ENCODE measurements around the gene OR4D2. TPM values are rescaled to one million over a fixed set of nuclear protein-coding genes. Genes with fewer than 3 reads are reported as not detected.

Gene OR4D2
- total RNA-seq, result not detected in 2 replicates

DNA sequence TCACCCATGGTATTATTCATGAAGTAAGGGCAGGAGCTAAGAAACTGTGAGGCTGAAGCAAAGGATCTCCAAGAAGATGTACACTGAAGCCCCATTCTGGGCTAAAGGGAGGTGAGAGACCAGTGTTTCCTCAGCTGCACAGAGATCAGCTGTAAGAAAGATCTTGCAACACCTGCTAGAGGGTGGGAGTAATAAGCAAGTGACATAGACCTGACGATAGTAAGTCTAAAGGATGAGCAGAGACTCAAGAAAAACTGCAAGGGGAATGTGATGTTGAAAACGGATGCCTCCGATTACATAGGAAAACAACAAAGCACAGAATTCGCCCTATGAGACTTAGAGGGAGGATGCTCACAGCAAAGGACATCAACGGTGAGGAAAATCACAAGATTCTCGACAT, at the start of gene OR4D2:
TSS of gene OR4D2 (plus strand) at position 301 of the 400 bp plus-strand sequence. CDS start 2,674 bp downstream, outside the sequence.

DNA sequence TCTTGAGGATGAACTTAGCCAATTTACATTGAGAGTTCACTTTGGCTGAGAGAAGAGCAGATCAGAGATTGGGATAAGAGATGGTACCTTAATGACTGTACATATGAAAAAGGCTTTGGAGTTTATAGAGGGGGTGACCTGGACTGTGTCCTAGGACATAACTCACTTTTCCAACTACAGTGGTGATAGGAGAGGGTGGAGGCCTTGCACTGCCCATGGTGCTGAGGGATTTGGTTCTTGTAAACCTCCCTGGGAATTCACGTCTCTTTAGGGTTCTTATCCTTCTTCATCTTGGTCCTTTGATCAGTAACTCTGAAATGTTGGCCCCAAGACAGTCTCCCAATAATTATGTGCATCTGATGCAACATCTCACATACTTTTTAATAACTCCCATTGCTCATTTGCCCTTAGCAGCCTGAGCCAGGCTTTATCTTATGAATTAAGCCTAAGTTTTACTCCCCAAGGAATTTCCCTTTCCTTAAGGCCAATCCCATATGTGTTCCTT, 18.8 kb upstream of the OR4D2 start, which contains the start of gene OR4D1:
TSS of gene OR4D1 (plus strand) at position 455 of the 505 bp plus-strand sequence. CDS start 6,770 bp downstream, outside the sequence.

DNA sequence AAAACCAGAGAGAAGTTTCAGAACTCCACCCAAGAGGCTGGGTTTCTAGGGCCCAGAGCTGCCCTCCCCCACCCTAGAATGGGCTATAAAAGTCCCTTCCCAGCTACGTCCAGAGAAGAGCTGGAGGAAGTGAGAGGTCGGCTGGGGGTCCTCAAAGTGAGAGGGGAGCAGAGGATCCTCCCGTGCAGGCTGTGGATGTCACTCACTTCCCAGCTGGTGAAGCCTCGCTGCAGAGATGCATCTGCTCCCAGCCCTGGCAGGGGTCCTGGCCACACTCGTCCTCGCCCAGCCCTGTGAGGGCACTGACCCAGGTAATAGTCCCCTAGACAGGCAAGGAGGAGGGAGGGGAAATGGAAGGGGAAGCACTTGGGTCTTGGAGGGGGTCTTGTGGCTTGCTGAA, 25.8 kb downstream of the OR4D2 start, which contains the start of gene EPX:
TSS of gene EPX (plus strand) at position 115 of the 400 bp plus-strand sequence. CDS start at position 236, 121 bp downstream.

GRCh38 chr17:58219007-58219788, 52.4 kb downstream of the OR4D2 start, which contains the start of gene MKS1:
TSS of gene MKS1 (minus strand) at chr17:58219255. CDS start at chr17:58219230, 25 bp downstream.

Other genes with a start within 250 kb of the OR4D2 start
- 14.0 and 14.4 TPM in 2 replicates for gene CUEDC1, start 211.6 kb upstream of the OR4D2 start, total RNA-seq
- gene VEZF1, start 178.7 kb upstream of the OR4D2 start, total RNA-seq, result 33.7 and 37.2 TPM in 2 replicates
- gene SRSF1, start 159.7 kb upstream of the OR4D2 start, total RNA-seq, result 309 and 476 TPM in 2 replicates
- 15.1 and 22.0 TPM in 2 replicates for gene DYNLL2, start 83.6 kb upstream of the OR4D2 start, total RNA-seq
- gene OR4D1, start 18.6 kb upstream of the OR4D2 start, total RNA-seq, result under 0.01 TPM in 1 of 2 replicates, not detected in the other
- not detected in 2 replicates for gene EPX, start 25.7 kb downstream of the OR4D2 start, total RNA-seq
- 13.1 and 19.5 TPM in 2 replicates for gene MKS1, start 52.3 kb downstream of the OR4D2 start, total RNA-seq
- gene LPO, start 71.6 kb downstream of the OR4D2 start, total RNA-seq, result not detected in 2 replicates
- 0.15 and 0.17 TPM in 2 replicates for gene MPO, start 114.0 kb downstream of the OR4D2 start, total RNA-seq
- 0.15 and 0.50 TPM in 2 replicates for gene TSPOAP1, start 161.8 kb downstream of the OR4D2 start, total RNA-seq
- gene SUPT4H1, start 185.2 kb downstream of the OR4D2 start, total RNA-seq, result 36.2 and 48.4 TPM in 2 replicates